Mesendoderm (in vitro differentiated cells): ENCODE data around the gene RPS6KL1. TPM values are rescaled to one million over a fixed set of nuclear protein-coding genes. Genes with fewer than 3 reads are reported as not detected.

Experiments
- DNase-seq: peaks from one replicate; pipeline ENCODE4 v3.0.0; 2013
- H2AK5ac ChIP-seq: 2 replicates; pipeline ENCODE4 v1.6.1; 2013; ENCODE audit warnings: low read length, inconsistent platforms
- H2BK120ac ChIP-seq: 2 replicates; pipeline ENCODE4 v1.6.1; 2013; ENCODE audit warnings: low read depth, mild to moderate bottlenecking, low read length, moderate library complexity, mixed read lengths
- H2BK15ac ChIP-seq: replicated peaks from 2 replicates; pipeline ENCODE4 v1.6.1; 2013; ENCODE audit warnings: low read depth, mild to moderate bottlenecking, moderate library complexity
- H2BK5ac ChIP-seq: 2 replicates; pipeline ENCODE4 v1.6.1; 2013; ENCODE audit warnings: low read length, inconsistent platforms
- H3K18ac ChIP-seq: 2 replicates; pipeline ENCODE4 v1.6.1; 2013; ENCODE audit warnings: mild to moderate bottlenecking, low read length, mixed read lengths
- H3K23ac ChIP-seq: one replicate; pipeline ENCODE4 v1.6.1; 2013; ENCODE audit warnings: low read length
- H3K27ac ChIP-seq: 2 replicates; pipeline ENCODE4 v1.5.1; 2013; ENCODE audit warnings: low read depth, mild to moderate bottlenecking, inconsistent platforms, low read length, moderate library complexity
- H3K27me3 ChIP-seq: 2 replicates; pipeline ENCODE4 v1.6.1; 2013; ENCODE audit warnings: low read length, control low read depth, mild to moderate bottlenecking, inconsistent platforms; ENCODE audit not compliant: insufficient read depth, poor library complexity
- H3K36me3 ChIP-seq: 2 replicates; pipeline ENCODE4 v1.6.1; 2013; ENCODE audit warnings: low read length, inconsistent platforms; ENCODE audit not compliant: control insufficient read depth, insufficient read depth
- H3K4ac ChIP-seq: one replicate; pipeline ENCODE4 v1.6.1; 2013; ENCODE audit warnings: low read depth, mild to moderate bottlenecking, low read length, moderate library complexity
- H3K4me1 ChIP-seq: 2 replicates; pipeline ENCODE4 v1.6.1; 2013; ENCODE audit warnings: low read depth, low read length, inconsistent platforms; ENCODE audit not compliant: control insufficient read depth
- H3K4me2 ChIP-seq: 2 replicates; pipeline ENCODE4 v1.6.1; 2013; ENCODE audit warnings: low read length
- H3K4me3 ChIP-seq: 2 replicates; pipeline ENCODE4 v1.5.1; 2013; ENCODE audit warnings: mild to moderate bottlenecking, low read length
- H3K56ac ChIP-seq: one replicate; pipeline ENCODE4 v1.6.1; 2013; ENCODE audit warnings: low read length
- H3K79me1 ChIP-seq: 2 replicates; pipeline ENCODE4 v1.6.1; 2013; ENCODE audit warnings: low read length, inconsistent platforms
- H3K79me2 ChIP-seq: 2 replicates; pipeline ENCODE4 v1.6.1; 2013; ENCODE audit warnings: mild to moderate bottlenecking, low read length; ENCODE audit not compliant: control insufficient read depth, insufficient read depth
- H3K9ac ChIP-seq: 2 replicates; pipeline ENCODE4 v1.6.1; 2013; ENCODE audit warnings: low read length, inconsistent platforms
- H4K5ac ChIP-seq: one replicate; pipeline ENCODE4 v1.6.1; 2013; ENCODE audit warnings: low read length
- H4K8ac ChIP-seq: one replicate; pipeline ENCODE4 v1.6.1; 2013; ENCODE audit warnings: low read depth, mild to moderate bottlenecking, control low read depth, low read length, moderate library complexity
- WGBS: extraction: QIAGEN DNeasy Blood & Tissue Kit; methylation state at CpG from one replicate; pipeline ENCODE4 v1.1.7; 2013; ENCODE audit warnings: low lambda C conversion rate, missing lambda C conversion rate; ENCODE audit not compliant: insufficient coverage; ENCODE audit errors: extremely low coverage; 5-methylcytosine and 5-hydroxymethylcytosine counted together
- polyA plus RNA-seq, 2 experiments: library from polyadenylated mRNA; stranded (reverse); fragments of 200-250 nt; gene quantifications; one replicate each; pipeline ENCODE4 v1.2.3, GENCODE V29; 2013

RPS6KL1 gene, protein sequence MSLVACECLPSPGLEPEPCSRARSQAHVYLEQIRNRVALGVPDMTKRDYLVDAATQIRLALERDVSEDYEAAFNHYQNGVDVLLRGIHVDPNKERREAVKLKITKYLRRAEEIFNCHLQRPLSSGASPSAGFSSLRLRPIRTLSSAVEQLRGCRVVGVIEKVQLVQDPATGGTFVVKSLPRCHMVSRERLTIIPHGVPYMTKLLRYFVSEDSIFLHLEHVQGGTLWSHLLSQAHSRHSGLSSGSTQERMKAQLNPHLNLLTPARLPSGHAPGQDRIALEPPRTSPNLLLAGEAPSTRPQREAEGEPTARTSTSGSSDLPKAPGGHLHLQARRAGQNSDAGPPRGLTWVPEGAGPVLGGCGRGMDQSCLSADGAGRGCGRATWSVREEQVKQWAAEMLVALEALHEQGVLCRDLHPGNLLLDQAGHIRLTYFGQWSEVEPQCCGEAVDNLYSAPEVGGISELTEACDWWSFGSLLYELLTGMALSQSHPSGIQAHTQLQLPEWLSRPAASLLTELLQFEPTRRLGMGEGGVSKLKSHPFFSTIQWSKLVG
- polyA plus RNA-seq (2013, experiment 1 of 2): 5.1 TPM
- polyA plus RNA-seq (2013, experiment 2 of 2): 6.0 TPM

DNA sequence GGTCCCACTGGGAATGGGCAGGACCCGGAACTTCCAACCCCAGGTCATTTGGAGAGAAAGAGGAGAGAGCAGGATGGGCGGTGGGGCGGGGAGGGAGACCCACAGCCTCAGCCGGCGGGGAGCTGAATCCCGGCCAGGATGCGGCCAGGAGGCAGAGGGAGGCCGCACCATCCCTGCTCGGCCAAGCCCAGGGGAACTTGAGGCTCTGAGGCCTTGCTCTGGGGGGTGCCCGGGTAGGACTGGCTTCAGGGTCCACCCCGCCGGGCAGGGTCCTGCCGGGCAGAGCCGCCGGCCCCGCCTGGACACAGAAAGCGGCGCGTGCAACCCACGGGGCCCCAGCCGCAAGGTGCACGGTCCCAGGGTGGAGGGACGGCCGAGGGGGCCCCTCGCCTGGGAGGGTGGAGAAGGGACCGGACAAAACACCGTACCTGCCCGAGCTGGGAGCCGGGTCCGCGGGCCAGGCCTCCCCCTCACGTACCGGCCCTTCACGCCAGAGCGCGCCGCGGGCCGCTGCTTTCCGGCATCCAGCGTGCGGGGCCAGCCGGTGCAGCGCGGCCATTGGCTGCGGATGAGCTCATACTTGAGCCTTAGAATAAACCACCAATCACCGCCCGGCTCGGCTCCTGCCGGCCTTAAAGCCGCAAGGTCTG lies at the start of gene RPS6KL1:
TSS of gene RPS6KL1 (minus strand) at position 509 of the 650 bp plus-strand sequence. CDS start 1,719 bp downstream, outside the sequence.
- peak within 1 kb of the TSS; percentile 87 for H4K5ac ChIP-seq
- H2BK5ac ChIP-seq: no peak within 1 kb of the TSS
- no peak within 1 kb of the TSS for H2BK120ac ChIP-seq
- no peaks in the 10 kb centered on the region for H3K36me3 ChIP-seq
- H3K4ac ChIP-seq: no peak within 1 kb of the TSS
- peak; percentile 94 for DNase-seq
- no CpG with 5 or more reads among the region's 51 CpGs for WGBS
- no peak within 1 kb of the TSS for H3K18ac ChIP-seq
- no peak within 1 kb of the TSS for H2BK15ac ChIP-seq
- no peak within 1 kb of the TSS for H3K23ac ChIP-seq
- no peak within 1 kb of the TSS for H2AK5ac ChIP-seq
- H3K79me2 ChIP-seq: no peaks in the 10 kb centered on the region
- peak within 1 kb of the TSS; percentile 57 for H3K9ac ChIP-seq
- H3K4me1 ChIP-seq: no peaks in the 10 kb centered on the region
- no peak within 1 kb of the TSS for H4K8ac ChIP-seq
- no peaks in the 10 kb centered on the region for H3K79me1 ChIP-seq
- H3K4me2 ChIP-seq: peak within 1 kb of the TSS; percentile 32
- H3K27ac ChIP-seq: no peak within 1 kb of the TSS
- H3K27me3 ChIP-seq: no peaks in the 10 kb centered on the region
- H3K56ac ChIP-seq: peak within 1 kb of the TSS; percentile 79
- peak within 1 kb of the TSS; percentile 24 for H3K4me3 ChIP-seq

- Histone ChIP-seq H3K4me1 (no peaks in the 10 kb centered on the region), H2BK5ac (no peak overlapping the region), H3K27me3 (no peaks in the 10 kb centered on the region), H3K36me3 (no peaks in the 10 kb centered on the region), H3K4me3 (no peak overlapping the region), H3K4ac (no peak overlapping the region), H3K56ac (no peak overlapping the region), H3K79me1 (no peaks in the 10 kb centered on the region), H2BK120ac (no peak overlapping the region), H2BK15ac (no peak overlapping the region), H3K9ac (no peak overlapping the region), H3K79me2 (no peaks in the 10 kb centered on the region), H3K23ac (no peak overlapping the region), H2AK5ac (no peak overlapping the region), H3K18ac (no peak overlapping the region), H3K4me2 (no peak overlapping the region), H3K27ac (no peak overlapping the region), H4K8ac (no peak overlapping the region), H4K5ac (no peak overlapping the region)
- DNase-seq: no peak
- WGBS: no CpG with 5 or more reads among the region's 1 CpG
These were observed 45.8 kb upstream of the RPS6KL1 start for GRCh38 chr14:74968811-74969210.

- no peak overlapping the region for H3K27ac ChIP-seq
- no peaks in the 10 kb centered on the region for H3K27me3 ChIP-seq
- no peak overlapping the region for H4K5ac ChIP-seq
- DNase-seq: no peak
- H2AK5ac ChIP-seq: no peak overlapping the region
- no peak overlapping the region for H3K18ac ChIP-seq
- H3K4me3 ChIP-seq: no peak overlapping the region
- H3K4me2 ChIP-seq: no peak overlapping the region
- no peaks in the 10 kb centered on the region for H3K79me1 ChIP-seq
- no peak overlapping the region for H3K9ac ChIP-seq
- H2BK15ac ChIP-seq: no peak overlapping the region
- H3K79me2 ChIP-seq: no peaks in the 10 kb centered on the region
- no CpG with 5 or more reads among the region's 5 CpGs for WGBS
- no peak overlapping the region for H3K4ac ChIP-seq
- no peaks in the 10 kb centered on the region for H3K36me3 ChIP-seq
- no peak overlapping the region for H2BK120ac ChIP-seq
- no peak overlapping the region for H3K23ac ChIP-seq
- H3K4me1 ChIP-seq: no peaks in the 10 kb centered on the region
- no peak overlapping the region for H3K56ac ChIP-seq
- no peak overlapping the region for H4K8ac ChIP-seq
- no peak overlapping the region for H2BK5ac ChIP-seq
These were observed 42.6 kb upstream of the RPS6KL1 start for GRCh38 chr14:74965486-74966153.

GRCh38 chr14:74964787-74965485 lies 41.9 kb upstream of the RPS6KL1 start:
- no peak overlapping the region for H2BK120ac ChIP-seq
- H2AK5ac ChIP-seq: no peak overlapping the region
- H3K23ac ChIP-seq: no peak overlapping the region
- no peak overlapping the region for H4K8ac ChIP-seq
- no peaks in the 10 kb centered on the region for H3K79me2 ChIP-seq
- H3K4me2 ChIP-seq: no peak overlapping the region
- no peaks in the 10 kb centered on the region for H3K36me3 ChIP-seq
- no peak overlapping the region for H3K4me3 ChIP-seq
- DNase-seq: no peak
- no peak overlapping the region for H2BK15ac ChIP-seq
- no peak overlapping the region for H3K27ac ChIP-seq
- H3K27me3 ChIP-seq: no peaks in the 10 kb centered on the region
- WGBS: no CpG with 5 or more reads among the region's 4 CpGs
- no peaks in the 10 kb centered on the region for H3K79me1 ChIP-seq
- no peak overlapping the region for H4K5ac ChIP-seq
- no peak overlapping the region for H3K56ac ChIP-seq
- H3K4me1 ChIP-seq: no peaks in the 10 kb centered on the region
- no peak overlapping the region for H2BK5ac ChIP-seq
- H3K4ac ChIP-seq: no peak overlapping the region
- H3K9ac ChIP-seq: no peak overlapping the region
- H3K18ac ChIP-seq: no peak overlapping the region

GRCh38 chr14:74963705-74964271 lies 40.7 kb upstream of the RPS6KL1 start:
- Histone ChIP-seq H3K56ac (no peak overlapping the region), H2BK15ac (no peak overlapping the region), H2AK5ac (no peak overlapping the region), H3K23ac (no peak overlapping the region), H3K36me3 (no peaks in the 10 kb centered on the region), H3K4me2 (no peak overlapping the region), H3K79me2 (no peaks in the 10 kb centered on the region), H3K27me3 (no peaks in the 10 kb centered on the region), H4K5ac (no peak overlapping the region), H4K8ac (no peak overlapping the region), H3K4me3 (no peak overlapping the region), H3K4ac (no peak overlapping the region), H3K4me1 (no peaks in the 10 kb centered on the region), H3K27ac (no peak overlapping the region), H2BK5ac (no peak overlapping the region), H3K18ac (no peak overlapping the region), H3K79me1 (no peaks in the 10 kb centered on the region), H2BK120ac (no peak overlapping the region), H3K9ac (no peak overlapping the region)
- no peak for DNase-seq
- WGBS: no CpG with 5 or more reads among the region's 9 CpGs
